Stimulated activated naive CD8-positive, alpha-beta T cell treated with anti-CD3 and anti-CD28 coated beads, Interleukin-15, Interleukin-2, amounts not matched to agents 100 U/mL and 50 U/mL, for 24 hours (primary cell): ENCODE results near the gene PFKFB3.
A peak's percentile ranks its signal among the peaks of the same experiment; 100 is the strongest.
"Not testable (repeated sequence)": the region's sequence is repeated elsewhere in the genome, so short reads cannot be mapped to it uniquely, and the experiment has no call there.

Experiments
- ATAC-seq: fragments of 150-1000 bp; cut with Tn5 transposase; one replicate; pipeline ENCODE4 v1.10.0; 2021
- DNase-seq: peaks from one replicate; pipeline ENCODE4 v3.0.0; 2021

PFKFB3 gene

DNA sequence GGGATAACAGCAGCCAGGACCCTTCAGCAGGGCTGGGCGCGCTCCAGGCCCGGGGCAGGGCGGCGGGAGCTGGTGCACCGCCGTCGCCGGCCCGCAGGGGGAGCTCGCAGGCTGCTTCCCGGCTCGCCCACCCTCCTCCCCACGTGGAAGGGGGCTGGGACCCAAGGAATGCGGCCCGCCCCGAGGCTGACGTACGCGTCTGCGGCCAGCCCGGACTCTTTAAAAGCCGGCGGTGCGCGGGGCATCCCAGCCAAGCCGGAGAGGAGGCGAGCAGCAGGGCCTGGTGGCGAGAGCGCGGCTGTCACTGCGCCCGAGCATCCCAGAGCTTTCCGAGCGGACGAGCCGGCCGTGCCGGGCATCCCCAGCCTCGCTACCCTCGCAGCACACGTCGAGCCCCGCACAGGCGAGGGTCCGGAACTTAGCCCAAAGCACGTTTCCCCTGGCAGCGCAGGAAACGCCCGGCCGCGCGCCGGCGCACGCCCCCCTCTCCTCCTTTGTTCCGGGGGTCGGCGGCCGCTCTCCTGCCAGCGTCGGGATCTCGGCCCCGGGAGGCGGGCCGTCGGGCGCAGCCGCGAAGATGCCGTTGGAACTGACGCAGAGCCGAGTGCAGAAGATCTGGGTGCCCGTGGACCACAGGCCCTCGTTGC, at the start of gene PFKFB3:
TSS of gene PFKFB3 (plus strand) at position 249 of the 647 bp plus-strand sequence. CDS start at position 578, 329 bp downstream.
- DNase-seq (peak; percentile 98), ATAC-seq (peak; percentile 71)

DNA sequence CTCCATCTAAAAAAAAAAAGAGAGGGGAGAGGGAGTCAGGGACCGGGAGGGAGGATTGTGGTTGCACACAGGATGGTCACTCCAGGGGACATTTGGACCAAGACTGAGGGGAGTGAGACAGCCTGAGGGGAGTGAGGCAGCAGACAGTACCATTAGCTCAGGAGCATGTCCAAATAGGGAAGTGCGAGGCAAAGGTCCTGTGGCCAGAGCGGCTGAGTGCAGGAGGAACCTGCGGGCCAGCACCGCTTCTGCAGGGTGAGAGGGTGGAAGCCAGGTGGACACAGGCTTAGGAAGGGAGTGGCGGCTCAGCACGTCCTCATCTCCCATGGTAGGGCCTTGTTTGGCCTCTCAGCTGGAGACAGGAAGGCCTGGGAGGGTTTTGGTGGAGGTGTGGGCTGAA, 48.9 kb upstream of the PFKFB3 start:
- DNase-seq (no peak), ATAC-seq (no peak)

DNA sequence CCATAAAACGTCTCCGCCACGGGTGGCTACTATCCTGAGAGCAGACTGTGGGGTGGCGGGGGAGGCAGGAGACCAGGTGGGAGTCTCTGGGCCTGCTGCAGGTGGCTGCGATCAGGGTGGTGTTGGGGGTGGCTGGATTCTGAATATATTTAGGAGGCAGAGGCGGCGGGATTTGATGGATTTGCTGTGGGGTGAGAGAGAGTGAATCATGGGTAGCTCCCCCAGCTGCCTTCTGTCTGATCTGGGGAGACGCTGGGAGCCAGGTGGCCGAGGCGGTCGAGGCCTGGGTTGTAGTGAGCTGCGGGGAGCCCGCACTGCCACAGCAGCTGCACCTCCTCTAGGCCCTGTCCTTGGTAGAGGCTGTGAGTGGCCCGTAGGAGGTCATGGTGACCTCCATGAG, 48.2 kb upstream of the PFKFB3 start:
- no peak for ATAC-seq
- DNase-seq: no peak

DNA sequence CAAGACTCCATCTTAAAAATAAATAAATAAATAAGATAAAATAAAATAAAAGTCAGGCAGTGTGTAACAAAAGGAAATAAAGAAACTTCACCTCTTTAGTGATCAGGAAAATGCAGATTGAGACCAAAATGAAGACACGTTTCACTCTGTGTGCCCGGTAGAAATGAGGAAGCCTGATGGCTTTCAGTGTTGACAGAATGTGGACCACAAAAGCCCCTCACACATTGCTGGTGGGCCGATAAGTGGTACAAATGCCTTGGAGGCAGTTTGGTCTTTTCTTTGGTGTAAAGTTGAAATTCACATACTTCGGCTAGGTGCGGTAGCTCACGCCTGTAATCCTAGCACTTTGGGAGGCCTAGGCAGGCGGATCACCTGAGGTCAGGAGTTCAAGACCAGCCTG, 44.5 kb upstream of the PFKFB3 start:
- ATAC-seq (no peak), DNase-seq (no peak)

DNA sequence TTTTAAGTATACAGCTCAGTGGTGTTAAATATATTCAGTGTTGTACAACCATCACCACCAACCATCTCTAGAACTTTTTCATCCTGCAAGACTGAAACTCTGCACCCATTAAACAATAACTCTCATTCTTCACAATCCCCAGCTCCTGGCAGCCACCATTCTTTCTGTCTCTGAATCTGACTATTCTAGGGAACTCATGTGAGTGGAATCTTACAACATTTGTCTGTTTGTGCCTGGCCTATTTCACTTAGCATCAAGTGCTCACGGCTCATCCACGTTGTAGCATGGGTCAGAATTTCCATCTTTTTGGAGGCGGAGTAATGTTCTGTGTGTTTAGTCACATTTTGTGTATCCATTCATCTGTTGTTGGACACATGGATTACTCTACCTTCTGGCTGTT, 40.8 kb upstream of the PFKFB3 start:
- ATAC-seq (no peak), DNase-seq (no peak)

DNA sequence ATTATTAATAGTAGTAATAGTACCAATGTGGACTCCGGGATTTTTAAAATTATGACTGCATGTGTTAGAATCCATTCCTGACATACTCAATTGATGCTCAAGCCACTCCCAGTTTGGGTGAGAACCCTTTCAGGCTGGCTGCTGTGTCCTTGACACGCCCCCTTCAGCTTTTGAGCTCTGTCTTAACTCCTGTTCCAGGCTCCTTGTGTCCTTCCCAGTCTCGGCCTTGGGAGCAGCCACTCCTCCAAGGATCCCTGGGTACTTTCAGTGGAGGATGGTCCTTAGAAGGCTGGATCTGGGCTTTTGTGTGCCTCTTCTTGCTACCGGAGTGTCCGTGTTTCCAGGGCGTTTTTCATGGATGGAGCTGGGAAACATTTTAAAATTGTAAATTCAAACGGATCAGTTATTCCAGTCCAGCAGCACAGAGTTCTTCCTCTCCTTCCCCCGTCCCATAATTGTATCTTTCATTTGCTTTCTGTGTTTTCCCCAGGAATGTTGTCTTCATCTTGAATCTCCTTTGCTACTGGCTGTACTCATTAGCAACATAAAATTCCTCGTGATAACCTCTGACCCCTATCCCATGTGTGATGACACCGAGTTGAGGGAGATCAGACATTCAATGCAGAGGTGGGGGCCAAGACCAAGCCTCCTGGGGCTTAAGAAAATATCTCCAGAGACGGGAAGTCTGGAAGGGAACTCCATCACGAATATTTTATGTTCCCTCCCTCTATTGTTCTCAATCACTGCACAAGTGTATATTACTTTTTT, 40.0 kb upstream of the PFKFB3 start:
- ATAC-seq: no peak
- no peak for DNase-seq

DNA sequence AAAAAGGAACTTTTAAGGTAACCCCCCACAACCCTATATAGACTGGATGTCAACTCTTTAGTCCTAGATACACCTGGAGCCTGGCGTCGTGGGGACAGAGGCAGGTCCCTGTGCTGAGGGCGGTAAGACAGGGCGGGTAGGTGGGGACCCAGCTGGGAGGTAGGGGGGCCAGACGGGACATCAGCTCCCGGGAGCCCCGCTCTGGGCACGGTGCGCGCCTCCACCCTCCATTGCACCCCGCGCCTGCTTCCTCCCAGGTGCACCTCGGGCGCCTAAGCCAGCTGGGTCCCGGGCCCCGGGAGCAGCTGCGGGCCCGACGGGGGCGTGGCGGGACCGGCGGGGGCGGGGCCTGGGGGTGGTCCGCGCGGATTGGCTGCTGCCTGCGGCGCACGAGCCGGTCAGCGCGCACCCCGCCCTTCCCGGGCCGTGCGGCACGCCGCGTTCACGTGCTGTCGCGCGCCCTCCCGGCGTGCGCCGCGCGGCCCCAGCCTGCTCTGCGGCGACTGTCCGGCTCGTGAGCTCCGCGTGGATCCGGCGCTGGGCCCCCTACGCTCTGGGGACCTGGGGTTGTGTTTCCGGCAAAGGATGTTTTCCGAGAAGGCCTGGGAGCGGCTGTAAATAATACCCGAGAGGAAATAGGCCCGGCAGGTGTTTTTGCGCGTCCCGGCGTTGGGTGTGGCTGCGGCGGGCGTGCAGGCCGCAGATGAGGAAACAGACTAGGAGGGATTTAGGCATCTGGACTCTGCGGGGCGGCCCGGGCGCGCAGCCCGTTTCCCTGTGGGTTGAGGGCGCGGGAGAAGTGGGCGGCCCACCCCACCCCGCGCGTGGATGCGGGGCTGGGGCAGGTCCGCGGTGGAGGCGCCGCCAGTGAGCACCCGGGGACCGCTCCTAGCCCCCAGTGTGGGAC, 39.1 kb upstream of the PFKFB3 start:
- ATAC-seq (peak; percentile 99), DNase-seq (peak; percentile 96)

DNA sequence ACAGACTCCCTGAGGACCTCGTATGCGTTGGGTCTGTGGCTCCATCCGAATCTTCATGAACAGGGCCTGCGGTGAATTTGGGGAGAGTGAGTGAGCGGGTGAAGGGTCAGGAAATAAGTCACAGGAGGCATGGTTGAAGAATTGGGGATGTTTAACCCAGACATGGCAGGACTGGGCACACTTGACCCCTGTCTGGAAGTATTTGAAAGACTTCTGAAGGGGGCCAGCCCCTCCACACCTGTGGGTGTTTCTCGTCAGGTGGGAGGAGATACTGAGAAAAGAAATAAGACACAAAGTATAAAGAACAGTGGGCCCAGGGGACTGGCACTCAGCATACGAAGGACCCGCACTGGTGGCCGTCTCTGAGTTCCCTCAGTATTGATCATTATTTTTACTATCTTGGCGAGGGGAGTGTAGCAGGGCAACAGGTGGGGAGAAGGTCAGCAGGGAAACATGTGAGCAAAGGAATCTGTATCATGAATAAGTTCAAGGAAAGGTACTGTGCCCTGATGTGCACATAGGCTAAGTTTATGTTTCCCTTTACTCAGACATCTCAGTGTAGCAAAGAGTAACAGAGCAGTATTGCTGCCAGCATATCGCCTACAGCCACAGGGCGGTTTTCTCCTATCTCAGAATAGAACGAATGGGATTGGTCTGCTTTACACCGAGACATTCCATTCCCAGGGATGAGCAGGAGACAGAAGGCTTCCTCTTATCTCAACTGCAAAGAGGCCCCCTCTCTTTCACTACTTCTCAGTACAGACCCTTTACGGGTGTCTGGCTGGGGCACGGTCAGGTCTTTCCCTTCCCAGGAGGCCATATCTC, 38.2 kb upstream of the PFKFB3 start:
- DNase-seq (no peak), ATAC-seq (no peak)

DNA sequence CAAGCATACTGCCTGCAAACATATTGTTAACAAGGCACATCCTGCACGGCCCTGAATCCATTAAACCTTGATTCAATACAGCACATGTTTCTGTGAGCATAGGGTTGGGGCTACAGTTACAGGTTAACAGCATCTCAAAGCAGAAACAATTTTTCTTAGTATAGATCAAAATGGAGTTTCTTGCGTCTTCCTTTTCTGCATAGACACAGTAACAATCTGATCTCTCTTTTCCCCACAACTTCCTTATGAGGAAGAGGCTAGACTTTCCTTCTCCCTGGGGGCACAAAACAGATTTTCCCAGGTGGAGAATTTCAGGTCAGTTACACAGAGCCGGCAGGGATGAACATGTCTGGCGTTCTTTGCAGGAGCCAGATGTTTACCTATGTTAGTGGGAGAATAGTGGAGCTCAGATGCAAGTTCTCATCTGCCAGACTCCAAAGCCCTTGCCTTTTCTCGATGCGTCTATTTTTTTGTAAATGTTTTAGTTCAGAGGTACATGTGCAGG, 37.5 kb upstream of the PFKFB3 start:
- ATAC-seq: no peak
- no peak for DNase-seq

DNA sequence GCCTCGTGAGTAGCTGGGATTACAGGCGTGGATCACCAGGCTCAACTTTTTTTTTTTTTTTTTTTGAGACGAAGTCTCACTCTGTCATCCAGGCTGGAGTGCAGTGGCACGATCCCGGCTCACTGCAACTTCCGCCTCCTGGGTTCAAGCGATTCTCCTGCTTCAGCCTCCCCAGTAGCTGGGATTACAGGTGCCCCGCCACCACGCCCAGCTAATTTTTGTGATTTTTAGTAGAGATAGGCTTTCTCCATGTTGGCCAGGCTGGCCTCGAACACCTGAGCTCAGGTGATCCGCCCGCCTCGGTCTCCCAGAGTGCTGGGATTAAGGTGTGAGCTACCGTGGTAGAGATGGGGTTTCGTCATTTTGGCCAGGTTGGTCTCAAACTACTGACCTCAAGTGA, 36.8 kb upstream of the PFKFB3 start:
- ATAC-seq, DNase-seq: not testable (repeated sequence)

DNA sequence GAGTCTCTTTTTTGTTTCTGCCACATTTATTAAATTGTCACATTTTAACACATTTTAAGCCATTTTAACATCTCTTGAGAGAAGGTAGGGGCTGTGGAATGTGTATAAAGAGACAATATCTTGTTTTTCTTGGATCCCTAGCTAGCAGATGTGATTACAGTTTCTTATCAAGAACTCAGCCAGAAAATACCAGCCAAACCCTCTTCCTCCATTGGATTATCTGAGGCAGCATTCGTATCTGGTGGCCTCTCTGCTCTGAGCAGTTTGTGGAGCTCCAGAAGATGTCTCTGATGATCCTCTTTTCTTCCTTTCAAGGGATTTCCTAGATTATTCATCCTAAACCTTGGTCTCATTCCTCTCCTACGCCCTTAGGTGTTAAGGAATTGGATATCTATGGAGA, 35.3 kb upstream of the PFKFB3 start:
- DNase-seq (no peak), ATAC-seq (no peak)

DNA sequence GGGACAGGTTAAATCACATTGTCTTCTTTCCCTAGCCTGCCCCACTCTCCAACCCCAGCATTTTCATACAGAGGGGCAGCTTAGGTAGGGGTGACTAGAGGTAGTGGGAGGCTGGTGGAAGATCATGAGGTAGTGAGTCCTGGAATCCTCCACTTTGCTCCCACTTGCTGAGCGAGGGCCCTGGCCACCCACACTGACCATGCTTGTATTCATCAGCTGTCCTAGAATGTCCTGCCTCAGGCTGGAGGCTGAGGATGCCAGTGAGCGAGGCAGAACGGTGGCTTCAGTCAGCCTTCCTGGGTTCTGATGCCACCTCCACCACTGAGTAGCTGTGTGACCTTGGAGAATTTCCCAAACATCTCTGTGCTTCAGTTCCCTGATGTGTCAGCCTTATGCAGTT, 34.6 kb upstream of the PFKFB3 start:
- DNase-seq: no peak
- ATAC-seq: no peak

DNA sequence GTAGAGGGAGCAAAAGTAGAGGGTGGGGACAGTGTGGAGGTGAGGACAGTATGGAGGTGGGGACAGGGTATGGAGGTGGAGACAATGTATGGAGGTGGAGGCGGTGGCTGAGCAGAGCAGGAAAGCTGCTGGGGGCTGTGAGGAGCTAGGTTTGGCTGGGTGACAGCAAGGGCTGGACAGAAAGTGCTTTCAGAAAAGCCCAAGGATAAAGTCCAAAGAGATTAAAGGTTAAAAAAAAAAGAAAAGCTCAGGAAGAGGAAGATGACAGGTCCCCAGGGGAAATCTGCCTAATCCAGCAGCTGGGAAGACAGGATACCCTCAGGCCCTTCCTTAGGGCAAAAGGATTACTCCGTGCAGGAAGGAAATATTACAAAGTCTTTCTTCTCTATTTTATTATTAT, 32.1 kb upstream of the PFKFB3 start:
- no peak for DNase-seq
- no peak for ATAC-seq

DNA sequence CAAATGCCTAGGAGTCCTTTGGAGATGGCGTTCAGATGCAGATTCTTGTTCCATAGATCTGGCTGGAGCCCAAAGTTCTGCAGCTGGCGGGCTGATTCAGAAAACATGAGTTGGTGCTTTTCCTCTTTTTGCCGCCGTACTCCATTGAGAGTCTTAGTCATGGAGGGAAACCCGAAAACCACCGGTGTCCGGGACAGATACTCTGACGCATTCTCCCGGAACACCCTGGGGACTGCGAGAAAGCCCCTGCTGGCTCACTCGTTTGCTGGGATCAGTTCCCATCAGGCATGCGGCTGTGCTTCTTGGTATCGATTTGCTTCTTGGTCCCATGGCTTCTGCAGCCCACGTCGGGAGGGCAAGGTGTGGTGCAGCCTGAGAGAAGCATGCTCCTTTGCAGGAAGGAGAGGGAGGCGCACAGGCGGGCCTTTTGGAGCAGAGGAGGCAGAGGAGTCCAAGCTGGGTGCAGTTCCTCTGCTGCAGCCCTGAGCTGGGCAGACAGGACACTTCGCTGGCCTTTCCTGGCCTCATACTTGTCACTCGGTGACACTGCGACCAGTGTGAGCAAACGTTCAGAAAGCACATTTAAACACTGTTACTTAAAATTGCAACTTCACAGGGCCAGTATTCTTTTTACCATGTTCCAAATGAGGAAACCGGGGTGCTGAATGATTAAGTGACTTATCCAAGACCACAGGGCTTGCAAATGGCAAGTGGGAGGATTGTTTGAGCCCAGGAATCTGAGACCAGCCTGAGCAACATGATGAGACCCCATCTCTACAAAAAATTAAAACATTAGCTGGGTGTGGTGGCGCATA, 30.6 kb upstream of the PFKFB3 start:
- DNase-seq (peak; percentile 46), ATAC-seq (peak; percentile 21)

DNA sequence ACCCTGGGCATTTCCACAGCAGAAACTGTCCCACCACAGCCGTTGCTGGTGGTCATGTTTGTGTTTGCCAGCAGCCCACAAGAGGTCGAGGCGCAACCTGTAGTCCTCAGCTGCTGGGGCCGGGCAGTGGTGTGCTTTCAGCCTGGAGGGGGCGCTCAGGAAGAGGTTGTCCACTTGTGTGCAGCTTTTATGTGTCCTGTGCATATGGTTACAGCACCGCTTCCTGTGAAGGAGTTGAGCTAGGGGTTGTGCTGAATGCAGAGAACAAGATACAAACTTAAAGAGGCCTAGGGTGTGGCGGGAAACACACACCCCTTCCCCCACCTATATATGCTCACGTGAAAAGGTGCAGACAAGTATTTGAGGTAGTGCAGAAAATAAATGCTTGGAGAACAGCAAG, 29.5 kb upstream of the PFKFB3 start:
- ATAC-seq (peak; percentile 64), DNase-seq (peak; percentile 72)

DNA sequence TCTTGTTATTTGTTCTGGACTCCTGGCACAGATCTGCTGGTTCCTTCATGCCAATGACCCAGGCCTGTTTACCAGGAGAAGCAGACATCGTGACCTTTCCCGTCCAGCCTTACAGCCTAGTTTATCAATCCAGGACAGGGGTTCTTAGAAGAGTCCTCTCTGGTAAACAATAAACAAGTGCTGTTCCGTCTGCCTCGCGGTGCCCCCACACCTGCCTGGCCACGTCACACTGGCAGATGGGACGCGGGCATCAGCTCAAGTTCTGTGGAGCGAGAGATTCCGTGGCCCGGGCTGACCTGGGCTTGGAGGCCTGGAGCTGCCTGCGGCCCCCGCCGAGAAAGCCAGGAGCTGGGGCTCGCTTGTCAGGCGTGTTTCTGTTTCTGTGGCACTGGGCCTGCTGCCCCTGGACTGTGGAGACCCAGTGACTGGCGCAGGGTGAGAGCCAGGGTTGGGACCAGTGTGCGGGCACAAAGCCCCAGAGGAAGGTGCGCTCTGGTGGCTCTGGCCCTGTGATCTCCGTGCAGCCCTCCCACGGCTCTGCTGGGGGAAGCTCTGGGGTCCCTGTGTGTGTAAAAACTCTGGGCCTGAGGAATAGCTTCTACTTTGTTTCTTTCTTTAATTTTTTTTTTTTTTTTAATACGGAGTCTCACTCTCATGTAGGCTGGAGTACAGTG, 28.4 kb upstream of the PFKFB3 start:
- no peak for DNase-seq
- no peak for ATAC-seq

DNA sequence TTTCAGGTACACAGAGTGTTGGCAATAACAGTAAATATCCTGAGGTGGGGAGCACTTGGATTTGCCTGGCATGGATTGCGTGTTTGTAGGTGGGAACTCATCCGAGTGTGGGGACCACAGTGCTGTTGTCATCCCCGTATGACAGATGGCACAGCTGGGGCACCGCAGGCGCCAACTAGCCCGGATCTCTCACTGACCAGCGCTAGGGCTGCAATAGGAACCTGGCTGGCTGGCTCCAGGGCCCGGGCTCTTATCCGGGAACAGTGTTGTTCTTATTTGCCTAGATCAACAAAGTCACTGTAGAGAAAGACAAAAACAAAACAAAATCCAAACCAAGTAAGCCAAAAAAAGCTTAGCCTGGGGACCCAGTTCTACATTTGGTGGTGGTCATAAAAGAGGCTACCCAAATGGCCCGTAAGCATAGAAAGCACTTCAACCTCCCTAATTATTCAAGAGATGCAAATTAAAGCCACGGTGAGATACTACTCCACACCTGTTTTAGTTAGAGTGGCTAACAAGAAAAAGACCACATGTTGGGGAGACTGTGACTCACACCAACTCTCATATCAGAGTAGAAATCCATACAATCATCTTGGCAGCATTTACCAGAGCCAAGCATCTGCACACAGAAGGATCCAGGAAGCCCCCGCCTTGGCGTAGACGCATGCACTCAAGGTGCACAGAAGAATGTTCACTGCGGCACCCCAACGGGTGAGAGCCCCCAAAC, 27.2 kb upstream of the PFKFB3 start:
- no peak for DNase-seq
- peak; percentile 44 for ATAC-seq

DNA sequence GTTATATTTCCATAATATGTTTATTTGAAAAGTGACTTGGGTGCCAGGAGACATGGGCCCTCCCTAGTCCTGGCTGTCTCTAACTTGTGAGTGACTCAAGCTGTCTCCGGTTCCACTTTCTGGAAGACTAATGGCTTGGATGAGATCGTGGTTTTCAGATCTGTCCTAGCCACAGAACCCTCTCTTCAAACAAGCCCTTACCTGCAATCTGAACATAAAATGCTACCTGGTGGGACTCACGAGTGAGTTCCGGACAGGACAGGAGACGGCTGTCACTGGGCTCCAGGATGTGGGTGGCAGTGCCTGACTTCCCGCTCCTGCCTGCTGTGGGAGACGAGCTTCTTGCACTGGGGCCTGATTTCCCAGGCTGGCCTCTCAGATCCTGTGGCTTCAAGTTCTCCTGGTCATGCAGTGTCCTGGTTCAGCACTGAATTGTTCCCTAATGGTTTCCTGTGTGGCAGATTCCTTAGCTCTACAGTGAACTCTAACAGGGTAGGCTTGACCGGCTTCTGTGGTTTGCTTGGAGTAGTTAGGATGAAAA, 26.0 kb upstream of the PFKFB3 start:
- DNase-seq: no peak
- ATAC-seq: no peak

DNA sequence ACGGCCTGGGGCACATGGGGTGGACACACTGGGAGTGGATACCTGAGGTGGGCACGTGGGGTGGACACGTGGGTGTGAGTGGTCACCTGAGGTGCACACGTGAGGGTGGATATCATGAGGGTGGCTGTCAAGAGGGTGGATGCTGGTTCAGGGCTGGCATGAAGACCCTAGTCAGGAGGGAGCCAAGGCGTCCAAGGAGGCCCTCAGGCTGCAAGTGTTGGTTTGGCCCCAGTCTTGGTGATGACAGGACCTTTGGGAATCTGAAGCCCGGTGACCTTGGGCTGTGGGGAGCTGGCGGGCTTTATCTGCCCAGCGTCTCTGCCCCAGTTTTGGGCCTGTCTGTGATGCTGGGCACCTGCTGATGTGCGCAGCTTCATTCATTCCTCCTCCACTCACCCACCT, 24.9 kb upstream of the PFKFB3 start:
- DNase-seq (no peak), ATAC-seq (no peak)
